ENCODE data around the gene PXK. TPM values are rescaled to one million over a fixed set of nuclear protein-coding genes. Genes with fewer than 3 reads are reported as not detected.
A peak's percentile ranks its signal among the peaks of the same experiment; 100 is the strongest.

Gene PXK
- total RNA-seq, 4 donors from 2014 or later, result 28.2 to 35.3 (median 30.3) TPM

DNA sequence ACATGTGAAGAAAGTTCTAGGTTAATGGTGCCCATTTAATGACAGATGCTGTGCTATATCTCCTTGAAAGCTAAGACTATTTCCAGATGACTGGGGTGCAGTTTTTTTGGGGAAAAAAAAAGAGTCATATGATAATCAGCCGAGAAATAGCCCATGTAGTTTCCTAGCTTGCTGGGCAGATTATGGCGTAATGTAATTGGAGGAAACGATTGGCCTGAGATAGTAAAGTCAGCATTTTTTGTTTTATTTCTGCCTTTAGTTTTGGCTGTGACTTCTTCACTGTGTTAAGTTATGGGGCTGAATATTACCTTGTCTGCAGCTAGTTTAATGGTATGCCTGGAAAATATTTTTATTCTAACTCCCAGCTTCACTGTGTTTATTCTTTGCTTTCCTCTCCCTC, 77.0 kb downstream of the PXK start:
- Histone ChIP-seq H3K36me3 (peaks cover 24 to 85% (median 58%) of the 10 kb centered on the region in 4 donors), H3K4me3 (no peak overlapping the region), H3K4me1 (peaks cover 6 to 10% (median 8%) of the 10 kb centered on the region in 4 donors), H3K27me3 (no peaks in the 10 kb centered on the region), H3K9me3 (no peaks in the 10 kb centered on the region), H3K27ac (replicated peaks in 1 of 4) (no peak overlapping the region)
- TF ChIP-seq EP300 (IDR thresholded peaks at IDR 0.05) (no peak), POLR2AphosphoS5 (IDR thresholded peaks at IDR 0.05) (no peak), CTCF (IDR thresholded peaks at IDR 0.05) (no peak), POLR2A (IDR thresholded peaks at IDR 0.05; ENCODE audit: low read depth) (no peak)
- 75% methylated on average over 3 of the region's 3 CpGs for WGBS
- no peak for DNase-seq (ENCODE audit: extremely low spot score)
- intact Hi-C loops (cut with DNase I), result loop anchor here (5.0 to 10.0 kb wide), 2 partner anchors 77 to 225 kb away; partner anchors contain the start of gene PXK

GRCh38 chr3:58411036-58411435, 78.3 kb downstream of the PXK start:
- peaks cover 21 to 81% (median 56%) of the 10 kb centered on the region in 4 donors for H3K36me3 ChIP-seq
- no peaks in the 10 kb centered on the region for H3K9me3 ChIP-seq
- WGBS, result 93% methylated on average over 3 of the region's 3 CpGs
- peaks cover 11 to 14% (median 13%) of the 10 kb centered on the region in 4 donors for H3K4me1 ChIP-seq
- H3K27ac ChIP-seq (replicated peaks in 1 of 4), result no peak overlapping the region
- intact Hi-C loops (cut with DNase I), result loop anchor here (5.0 to 10.0 kb wide), 2 partner anchors 79 to 226 kb away; partner anchors contain the start of gene PXK
- H3K27me3 ChIP-seq, result no peaks in the 10 kb centered on the region
- DNase-seq (ENCODE audit: extremely low spot score), result no peak
- TF ChIP-seq EP300 (IDR thresholded peaks at IDR 0.05) (no peak), CTCF (IDR thresholded peaks at IDR 0.05) (no peak), POLR2A (IDR thresholded peaks at IDR 0.05; ENCODE audit: low read depth) (no peak), POLR2AphosphoS5 (IDR thresholded peaks at IDR 0.05) (no peak)
- no peak overlapping the region for H3K4me3 ChIP-seq

- TF ChIP-seq CTCF (IDR thresholded peaks at IDR 0.05) (no peak), POLR2A (IDR thresholded peaks at IDR 0.05; ENCODE audit: low read depth) (no peak), EP300 (IDR thresholded peaks at IDR 0.05) (no peak), POLR2AphosphoS5 (IDR thresholded peaks at IDR 0.05) (no peak)
- intact Hi-C loops (cut with DNase I), result loop anchor here (5.0 to 10.0 kb wide), 2 partner anchors 80 to 227 kb away; partner anchors contain the start of gene PXK
- Histone ChIP-seq H3K9me3 (no peaks in the 10 kb centered on the region), H3K27ac (replicated peaks in 1 of 4) (no peak overlapping the region), H3K4me3 (no peak overlapping the region), H3K4me1 (peaks cover 11 to 14% (median 13%) of the 10 kb centered on the region in 4 donors), H3K27me3 (no peaks in the 10 kb centered on the region), H3K36me3 (peaks cover 18 to 76% (median 54%) of the 10 kb centered on the region in 4 donors)
- no peak for DNase-seq (ENCODE audit: extremely low spot score)
- WGBS, result 86% methylated on average over 8 of the region's 8 CpGs
Measured at GRCh38 chr3:58411851-58412830, 79.4 kb downstream of the PXK start.

GRCh38 chr3:58414538-58415197, 82.0 kb downstream of the PXK start:
- Histone ChIP-seq H3K27me3 (no peaks in the 10 kb centered on the region), H3K27ac (replicated peaks in 1 of 4) (peak overlapping the region in 1 of 4 donors; percentile 51), H3K4me3 (no peak overlapping the region), H3K9me3 (no peaks in the 10 kb centered on the region), H3K4me1 (peaks cover 17 to 21% (median 20%) of the 10 kb centered on the region in 4 donors), H3K36me3 (peaks cover 11 to 57% (median 36%) of the 10 kb centered on the region in 4 donors)
- TF ChIP-seq POLR2AphosphoS5 (IDR thresholded peaks at IDR 0.05), result no peak
- peak; percentile 81 to 85 (median 83) for TF ChIP-seq CTCF (IDR thresholded peaks at IDR 0.05)
- intact Hi-C loops (cut with DNase I), result loop anchor here (5.0 to 10.0 kb wide), 3 partner anchors 82 to 230 kb away; partner anchors contain the start of gene PXK
- DNase-seq (ENCODE audit: extremely low spot score), result no peak
